Lung (tissue), 16 donors: ENCODE data around the gene ZDHHC16. TPM values are rescaled to one million over a fixed set of nuclear protein-coding genes. Genes with fewer than 3 reads are reported as not detected.
A peak's percentile ranks its signal among the peaks of the same experiment; 100 is the strongest.

Experiments
- ATAC-seq: fragments of 200-7000 bp; cut with Tn5 transposase; one replicate; pipeline ENCODE4 v1.9.1; 2020; ENCODE audit warnings: moderate number of reproducible peaks; ENCODE audit not compliant: insufficient read depth, low FRiP score
- DNase-seq, 3 donors: peaks; one replicate each; pipeline ENCODE4 v3.0.0-alpha.2; 2013 to 2017
- H3K27ac ChIP-seq, 2 donors: one replicate each; pipeline ENCODE4 v1.5.1; 2013; ENCODE audit warnings: mild to moderate bottlenecking in 2 of 2, moderate library complexity in 2 of 2, control low read depth in 1 of 2, inconsistent platforms in 1 of 2, low read depth in 1 of 2, low read length in 1 of 2
- H3K27me3 ChIP-seq, 3 donors: one replicate each; pipeline ENCODE4 v1.5.1; 2013; ENCODE audit warnings: low read length in 2 of 3; ENCODE audit not compliant: control insufficient read depth in 3 of 3, insufficient read depth in 3 of 3
- H3K36me3 ChIP-seq, 4 donors: one replicate each; pipeline ENCODE4 v1.5.1; 2013; ENCODE audit warnings: low read length in 4 of 4, mild to moderate bottlenecking in 1 of 4, moderate library complexity in 1 of 4; ENCODE audit not compliant: control insufficient read depth in 4 of 4, insufficient read depth in 4 of 4
- H3K4me1 ChIP-seq, 5 donors: one replicate each; pipeline ENCODE4 v1.5.1; 2013; ENCODE audit warnings: low read length in 5 of 5, mild to moderate bottlenecking in 2 of 5, moderate library complexity in 1 of 5; ENCODE audit not compliant: control insufficient read depth in 5 of 5, insufficient read depth in 5 of 5
- H3K4me3 ChIP-seq: one replicate; pipeline ENCODE4 v1.5.1; 2013; ENCODE audit warnings: mild to moderate bottlenecking, control low read depth, moderate library complexity
- H3K9ac ChIP-seq, 2 donors: one replicate each; pipeline ENCODE4 v1.5.1; 2013; ENCODE audit warnings: low read length in 2 of 2, control low read depth in 1 of 2; ENCODE audit not compliant: insufficient read depth in 1 of 2
- H3K9me3 ChIP-seq, 4 donors: one replicate each; pipeline ENCODE4 v1.5.1; 2013; ENCODE audit warnings: low read length in 3 of 4, mild to moderate bottlenecking in 1 of 4, moderate library complexity in 1 of 4; ENCODE audit not compliant: control insufficient read depth in 4 of 4, insufficient read depth in 3 of 4
- WGBS, 2 donors: extraction: QIAGEN DNeasy Blood & Tissue Kit; methylation state at CpG; one replicate each; pipeline ENCODE4 v1.1.7; 2013; 5-methylcytosine and 5-hydroxymethylcytosine counted together
- long read RNA-seq, 5 donors: transcript quantifications; one replicate each; lab custom pipeline, GENCODE V29; 2026
- polyA plus RNA-seq, 2 donors: library from polyadenylated mRNA; stranded (reverse); fragments of 200-250 nt; gene quantifications; one replicate each; pipeline ENCODE4 v1.2.1, GENCODE V29; 2013
- total RNA-seq, 2 donors: library from RNA; depleted of rRNA in 1 of 2; stranded (reverse); fragments of >200 nt in 1 of 2; gene quantifications; one replicate each; pipeline ENCODE4 v1.2.1, GENCODE V29; 2014 to 2021
- TF ChIP-seq, protein P1 (sequence below): IDR thresholded peaks from 2 replicates; pipeline ENCODE4 v1.5.1; 2012; ENCODE audit warnings: mild to moderate bottlenecking; ENCODE audit errors: control extremely low read depth, extremely low read depth
- donor health status: control.
- donor health status: control.
- donor health status: Bipolar disorder and iron deficiency.
- donor health status: healthy.
- donor health status: DM: yes; HTN: yes; CAD: no.

The ZDHHC16 gene
- total RNA-seq (10 to 100 TPM; 35.5 to 63.3 TPM), polyA plus RNA-seq (10 to 100 TPM; 44.2 to 53.7 TPM)
- long read RNA-seq, donor 1, partial matches to known transcripts, result 9 of 17 reads
- long read RNA-seq, donor 1, other reads (novel, unspliced or antisense), result 0 of 17 reads
- long read RNA-seq, donor 2, partial matches to known transcripts, result 0 of 3 reads
- long read RNA-seq, donor 2, other reads (novel, unspliced or antisense), result 0 of 3 reads
- long read RNA-seq, donor 3, partial matches to known transcripts, result 0 of 3 reads
- long read RNA-seq, donor 3, other reads (novel, unspliced or antisense), result 0 of 3 reads
- long read RNA-seq, donor 4, partial matches to known transcripts, result 22 of 29 reads
- long read RNA-seq, donor 4, other reads (novel, unspliced or antisense), result 5 of 29 reads
- long read RNA-seq, donor 5, partial matches to known transcripts, result 14 of 23 reads
- long read RNA-seq, donor 5, other reads (novel, unspliced or antisense), result 0 of 23 reads

DNA sequence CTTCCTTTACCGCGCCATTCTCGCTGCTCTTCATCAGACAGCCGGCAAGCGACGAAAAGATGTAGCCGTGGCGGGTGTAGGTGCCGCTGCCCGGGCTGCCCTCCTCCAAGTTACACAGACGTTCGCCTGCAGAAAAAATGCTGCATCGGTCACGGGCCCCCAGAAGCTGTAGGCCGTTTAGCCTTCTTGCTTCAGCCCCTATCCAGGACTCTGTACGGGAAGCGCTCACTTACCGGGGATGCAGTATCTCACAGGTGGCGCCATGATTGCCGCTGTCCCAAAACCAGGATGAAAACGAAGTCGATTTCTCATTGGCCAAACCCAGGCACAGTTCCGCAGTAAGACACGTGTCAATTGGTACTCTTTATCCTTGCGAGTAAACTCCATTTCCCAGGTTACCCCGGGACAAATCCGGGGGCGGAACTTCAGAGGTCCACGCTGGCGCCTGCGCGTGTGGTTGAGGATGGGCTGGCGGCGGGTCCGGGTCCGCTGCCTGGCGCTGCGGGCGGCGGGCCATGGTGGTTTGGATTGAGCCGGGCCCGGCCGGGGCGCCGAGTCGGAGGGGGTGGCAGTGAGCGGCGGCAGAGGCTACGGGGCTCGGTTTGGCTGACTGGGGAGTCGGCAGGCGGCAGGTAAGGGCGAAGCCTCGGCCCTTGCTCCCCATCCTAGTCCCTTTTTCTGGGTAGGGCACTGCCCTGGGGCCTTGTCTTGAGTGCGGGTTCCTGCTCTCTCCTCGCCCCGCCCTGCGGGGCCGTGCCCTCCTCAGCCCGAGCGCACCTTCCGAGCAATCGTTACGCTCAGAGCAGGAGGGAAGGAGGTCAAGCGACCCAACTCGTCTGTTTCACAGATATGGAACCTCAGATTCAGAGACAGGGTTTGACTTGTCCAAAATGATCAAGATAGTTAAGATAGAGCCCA is at the start of gene ZDHHC16, which contains the start of gene EXOSC1:
ZDHHC16 (plus strand) TSS at position 454 of the 918 bp plus-strand sequence. CDS start 5,501 bp downstream, outside the sequence.
EXOSC1 (minus strand) TSS at position 285 of the 918 bp plus-strand sequence; CDS start at position 264, 21 bp downstream.
- Histone ChIP-seq H3K4me1 (peaks cover 0 to 29% (median 15%) of the 10 kb centered on the region in 5 donors), H3K9me3 (no peaks in the 10 kb centered on the region), H3K27me3 (no peaks in the 10 kb centered on the region), H3K36me3 (peaks cover 0 to 10% (median 6%) of the 10 kb centered on the region in 4 donors), H3K4me3 (peak within 1 kb of the TSS; percentile 93), H3K9ac (peak within 1 kb of the TSS in 1 of 2 donors; percentile 68), H3K27ac (peak within 1 kb of the TSS; percentile 57 to 75)
- TF ChIP-seq, protein P1, sequence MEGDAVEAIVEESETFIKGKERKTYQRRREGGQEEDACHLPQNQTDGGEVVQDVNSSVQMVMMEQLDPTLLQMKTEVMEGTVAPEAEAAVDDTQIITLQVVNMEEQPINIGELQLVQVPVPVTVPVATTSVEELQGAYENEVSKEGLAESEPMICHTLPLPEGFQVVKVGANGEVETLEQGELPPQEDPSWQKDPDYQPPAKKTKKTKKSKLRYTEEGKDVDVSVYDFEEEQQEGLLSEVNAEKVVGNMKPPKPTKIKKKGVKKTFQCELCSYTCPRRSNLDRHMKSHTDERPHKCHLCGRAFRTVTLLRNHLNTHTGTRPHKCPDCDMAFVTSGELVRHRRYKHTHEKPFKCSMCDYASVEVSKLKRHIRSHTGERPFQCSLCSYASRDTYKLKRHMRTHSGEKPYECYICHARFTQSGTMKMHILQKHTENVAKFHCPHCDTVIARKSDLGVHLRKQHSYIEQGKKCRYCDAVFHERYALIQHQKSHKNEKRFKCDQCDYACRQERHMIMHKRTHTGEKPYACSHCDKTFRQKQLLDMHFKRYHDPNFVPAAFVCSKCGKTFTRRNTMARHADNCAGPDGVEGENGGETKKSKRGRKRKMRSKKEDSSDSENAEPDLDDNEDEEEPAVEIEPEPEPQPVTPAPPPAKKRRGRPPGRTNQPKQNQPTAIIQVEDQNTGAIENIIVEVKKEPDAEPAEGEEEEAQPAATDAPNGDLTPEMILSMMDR, result no peak
- DNase-seq (peak; percentile 93 to 97 (median 97)), ATAC-seq (peak; percentile 97)
- WGBS, 2 donors, result 0% methylated on average over 66 of the region's 66 CpGs

DNA sequence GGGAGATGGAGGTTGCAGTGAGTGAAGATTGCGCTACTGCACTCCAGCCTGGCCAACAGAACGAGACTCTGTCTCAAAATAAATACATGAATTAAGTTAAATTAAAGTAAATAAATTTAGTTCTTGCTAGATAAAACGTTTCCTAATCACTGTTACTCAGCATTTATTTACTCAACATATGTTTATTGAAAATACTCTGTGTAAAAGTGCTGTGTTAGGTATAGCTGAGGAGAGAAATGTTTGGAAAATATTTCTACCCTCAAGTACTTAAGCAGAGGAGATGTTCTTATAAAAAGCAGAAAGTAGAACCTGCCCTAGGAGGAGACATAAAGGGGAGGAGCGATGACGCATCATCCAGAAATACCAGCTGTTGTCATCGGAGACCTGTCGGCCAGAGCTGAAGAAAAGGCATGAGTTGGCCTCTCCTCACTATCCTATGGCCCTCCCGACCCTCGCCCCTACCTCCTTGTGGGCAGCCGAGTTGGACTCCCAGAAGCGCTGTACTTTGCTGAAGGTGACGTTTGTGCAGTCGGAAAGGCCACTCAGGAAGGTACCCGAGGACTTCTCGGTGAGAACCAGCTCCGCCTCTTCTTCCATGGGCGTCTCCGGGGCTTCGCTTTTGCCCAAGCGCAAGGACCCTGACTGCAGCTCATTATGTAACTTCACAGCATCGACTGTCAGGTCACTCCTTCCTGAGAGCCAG is 46.0 kb upstream of the ZDHHC16 start:
- 27 to 34% methylated on average over 21 of the region's 21 CpGs for WGBS, 2 donors
- TF ChIP-seq, protein P1, result no peak
- ATAC-seq (peak; percentile 48), DNase-seq (peak; percentile 16 to 55 (median 50))
- Histone ChIP-seq H3K4me1 (peaks cover 0 to 9% (median 7%) of the 10 kb centered on the region in 5 donors), H3K36me3 (peaks cover 4 to 11% (median 7%) of the 10 kb centered on the region in 4 donors), H3K9me3 (no peaks in the 10 kb centered on the region), H3K9ac (peak overlapping the region; percentile 79 to 89), H3K4me3 (peak overlapping the region; percentile 66), H3K27me3 (no peaks in the 10 kb centered on the region), H3K27ac (peak overlapping the region; percentile 89 to 90)

DNA sequence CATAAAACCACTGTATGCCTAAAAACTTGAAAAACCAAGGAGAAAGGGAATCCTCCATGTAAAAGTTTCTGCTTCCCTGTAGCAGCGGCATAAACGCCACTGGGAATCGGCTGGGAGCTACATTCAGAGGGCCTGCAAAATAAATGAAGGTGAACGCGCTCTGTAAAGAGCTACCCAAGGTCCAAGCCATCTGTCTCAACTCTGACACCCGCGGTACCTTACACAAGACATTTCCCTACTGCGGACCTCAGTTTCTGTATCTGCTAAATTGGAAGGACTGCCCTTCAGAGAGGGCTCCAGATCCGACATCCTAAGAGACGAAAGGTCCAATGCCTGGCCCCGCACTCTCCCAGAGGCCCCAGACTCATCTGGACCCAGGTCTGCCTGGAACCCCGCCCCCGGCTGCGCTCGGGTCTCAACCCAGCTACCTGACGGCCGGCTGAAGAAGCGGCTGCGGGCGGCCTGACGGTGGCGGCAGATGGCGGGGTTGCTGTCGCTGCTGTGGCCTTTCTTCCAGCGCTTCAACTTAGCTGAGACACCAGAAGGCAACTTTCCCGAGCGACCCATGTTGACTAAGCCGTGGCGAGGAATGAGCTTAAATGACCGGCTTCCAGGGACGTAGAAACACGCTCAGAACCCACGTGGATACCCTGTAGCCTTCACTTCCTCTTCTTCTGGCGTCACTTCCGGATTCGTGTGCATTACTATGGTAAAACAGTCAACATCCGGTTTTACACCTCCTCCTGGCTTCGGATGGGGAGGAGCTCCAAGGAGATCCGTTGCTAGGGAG is 45.1 kb upstream of the ZDHHC16 start, which contains the start of gene RRP12:
RRP12 (minus strand) TSS at position 676 of the 790 bp plus-strand sequence; CDS start at position 567, 109 bp downstream.
- H3K4me1 ChIP-seq, result peaks cover 0 to 9% (median 7%) of the 10 kb centered on the region in 5 donors
- H3K9ac ChIP-seq, result peak within 1 kb of the TSS; percentile 79 to 89
- WGBS, 2 donors, result 0 to 1% methylated on average over 39 of the region's 39 CpGs
- ATAC-seq, result peak; percentile 88
- peak; percentile 95 to 100 (median 99) for DNase-seq
- TF ChIP-seq, protein P1, result no peak
- peak within 1 kb of the TSS; percentile 89 to 90 for H3K27ac ChIP-seq
- no peaks in the 10 kb centered on the region for H3K9me3 ChIP-seq
- H3K4me3 ChIP-seq, result peak within 1 kb of the TSS; percentile 66
- H3K36me3 ChIP-seq, result peaks cover 4 to 9% (median 6%) of the 10 kb centered on the region in 4 donors
- no peaks in the 10 kb centered on the region for H3K27me3 ChIP-seq
